IPS DF 6.9 (cell line): ENCODE data around the gene TTC28.

Source experiments
- DNase-seq: peaks from one replicate; pipeline ENCODE4 v3.0.0-alpha.2; 2013; ENCODE audit warnings: low read depth, low spot score
- H3K27ac ChIP-seq: one replicate; pipeline ENCODE4 v1.5.1; 2013; ENCODE audit warnings: low read length, control low read depth
- H3K27me3 ChIP-seq: 2 replicates; pipeline ENCODE4 v1.6.1; 2013; ENCODE audit warnings: mild to moderate bottlenecking, low read length; ENCODE audit not compliant: control insufficient read depth, insufficient read depth
- H3K36me3 ChIP-seq: 2 replicates; pipeline ENCODE4 v1.6.1; 2013; ENCODE audit warnings: low read length; ENCODE audit not compliant: control insufficient read depth, insufficient read depth
- H3K4me1 ChIP-seq: 2 replicates; pipeline ENCODE4 v1.6.1; 2013; ENCODE audit warnings: low read length; ENCODE audit not compliant: control insufficient read depth, insufficient read depth
- H3K4me3 ChIP-seq: 2 replicates; pipeline ENCODE4 v1.5.1; 2013; ENCODE audit warnings: mild to moderate bottlenecking, low read length
- H3K9me3 ChIP-seq: 2 replicates; pipeline ENCODE4 v1.6.1; 2013; ENCODE audit warnings: low read length, inconsistent platforms; ENCODE audit not compliant: control insufficient read depth, insufficient read depth
- WGBS: extraction: QIAGEN DNeasy Blood & Tissue Kit; methylation state at CpG from one replicate; pipeline ENCODE4 v1.1.7; 2013; ENCODE audit warnings: mixed read lengths, missing lambda C conversion rate; ENCODE audit not compliant: insufficient read length, insufficient coverage; 5-methylcytosine and 5-hydroxymethylcytosine counted together

The TTC28 gene

DNA sequence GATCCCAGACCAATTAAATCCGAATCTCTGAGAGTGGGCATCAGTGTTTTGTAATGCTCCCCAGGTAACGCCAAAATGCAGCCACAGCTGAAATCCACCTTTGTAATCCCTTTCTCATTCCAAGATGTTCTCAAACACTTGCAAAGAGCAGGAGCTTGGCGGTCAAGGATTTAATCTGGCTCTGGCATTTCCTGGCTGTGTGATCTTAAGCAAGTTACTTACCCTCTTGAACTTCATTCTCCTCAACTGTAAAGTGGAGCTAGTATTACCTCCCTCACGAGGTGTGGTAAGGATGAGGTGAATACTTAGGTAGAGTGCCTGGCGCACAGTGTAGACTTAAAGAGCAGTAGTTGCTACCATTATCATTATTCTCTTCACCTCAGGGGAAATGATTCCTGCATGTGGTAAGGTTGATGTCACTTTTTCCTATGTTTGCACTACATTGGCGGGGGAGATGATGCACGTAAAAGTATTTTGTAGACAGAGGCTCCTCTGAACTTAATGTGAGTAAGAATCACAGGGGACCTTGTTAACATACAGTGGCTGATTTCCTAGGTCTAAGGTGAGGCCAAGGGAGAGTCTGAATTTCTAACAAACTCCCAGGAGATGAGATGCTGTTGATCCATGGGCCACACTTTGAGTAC, 550.2 kb downstream of the TTC28 start:
- Histone ChIP-seq H3K9me3 (no peaks in the 10 kb centered on the region), H3K4me3 (no peak overlapping the region)

DNA sequence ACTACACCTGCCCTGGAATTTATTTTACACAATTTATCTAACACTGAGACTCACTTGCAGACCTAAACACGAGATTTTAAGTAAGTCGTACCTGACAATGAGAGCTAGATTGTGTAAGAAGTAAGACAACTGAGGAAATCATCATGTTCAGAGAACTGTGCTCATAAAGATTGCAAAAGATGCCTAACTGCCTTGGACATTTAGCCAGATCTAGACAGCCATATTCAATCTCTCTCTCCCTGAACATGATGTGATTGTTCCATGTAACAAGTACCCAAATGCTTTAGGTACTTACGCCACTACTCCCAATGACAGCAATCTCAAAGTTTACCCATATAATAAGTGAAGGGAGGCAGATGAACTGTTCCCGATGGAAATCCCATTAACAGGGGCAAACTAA, 550.8 kb downstream of the TTC28 start:
- Histone ChIP-seq H3K36me3 (no peaks in the 10 kb centered on the region), H3K27me3 (no peaks in the 10 kb centered on the region), H3K4me1 (no peaks in the 10 kb centered on the region), H3K4me3 (no peak overlapping the region), H3K9me3 (no peaks in the 10 kb centered on the region), H3K27ac (no peak overlapping the region)
- no peak for DNase-seq
- no CpG with 5 or more reads among the region's 4 CpGs for WGBS

More for the DNA sequence above, 550.2 kb downstream of the TTC28 start:
- DNase-seq = peak; percentile 55
- H3K27me3 ChIP-seq = no peaks in the 10 kb centered on the region
- no peaks in the 10 kb centered on the region for H3K36me3 ChIP-seq
- WGBS = no CpG with 5 or more reads among the region's 7 CpGs
- H3K27ac ChIP-seq = no peak overlapping the region
- H3K4me1 ChIP-seq = no peaks in the 10 kb centered on the region

DNA sequence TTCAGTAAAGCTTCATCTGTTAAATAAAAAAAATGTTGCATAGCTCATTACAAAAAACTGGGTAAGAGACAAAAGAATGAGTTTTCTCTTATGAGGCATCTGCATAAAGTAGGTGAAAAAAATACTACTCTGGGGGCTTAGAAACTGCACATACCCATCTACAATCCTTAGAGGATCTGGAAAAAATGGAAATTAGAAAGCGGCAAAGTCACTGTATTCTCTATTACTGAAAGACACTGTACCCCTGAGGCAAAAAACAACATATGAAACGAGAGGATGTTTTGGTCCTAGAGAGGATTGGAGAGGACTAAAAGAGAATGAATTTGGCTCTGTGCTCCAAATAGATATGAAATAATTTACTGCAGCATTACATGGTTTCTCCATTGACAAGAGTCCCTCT, 553.8 kb downstream of the TTC28 start:
- DNase-seq = no peak
- Histone ChIP-seq H3K9me3 (no peaks in the 10 kb centered on the region), H3K36me3 (no peaks in the 10 kb centered on the region), H3K4me3 (no peak overlapping the region), H3K4me1 (no peaks in the 10 kb centered on the region), H3K27ac (no peak overlapping the region), H3K27me3 (no peaks in the 10 kb centered on the region)
- WGBS = no CpG with 5 or more reads among the region's 2 CpGs

DNA sequence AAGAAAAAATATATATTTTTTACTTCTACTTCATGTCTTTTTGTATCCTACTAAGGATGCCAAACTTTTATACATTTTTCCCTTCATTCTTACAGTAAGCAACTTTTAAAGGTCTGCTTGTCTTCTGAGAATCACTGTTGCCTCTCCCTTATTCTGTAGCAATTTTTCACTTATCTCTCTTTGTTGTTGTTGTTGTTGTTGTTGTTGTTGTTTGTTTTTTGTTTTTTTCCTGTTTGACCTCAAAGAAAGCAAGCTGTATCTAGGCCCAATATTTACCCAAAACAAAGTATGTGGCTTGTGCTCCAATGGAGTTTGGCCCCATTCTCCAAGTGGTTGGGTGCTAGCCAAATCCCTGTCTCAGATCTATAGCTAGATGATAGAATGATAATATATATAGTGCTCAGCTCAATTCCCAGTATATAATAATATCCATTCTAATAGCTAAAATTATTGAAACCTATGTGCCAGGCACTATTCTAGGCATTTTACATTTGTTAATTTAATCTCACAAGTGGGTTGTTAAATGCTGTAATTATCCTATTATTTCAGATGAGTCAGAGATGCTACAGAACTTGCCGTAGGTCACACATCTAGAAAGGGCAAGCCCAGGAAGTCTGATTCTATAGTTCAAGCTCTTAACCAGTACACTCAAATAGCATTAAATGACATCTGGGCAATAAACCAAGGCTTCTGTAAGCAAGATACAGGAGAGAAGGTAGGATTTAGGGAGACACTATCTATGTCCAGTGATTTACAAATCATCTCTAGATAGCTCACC, 555.5 kb downstream of the TTC28 start:
- Histone ChIP-seq H3K36me3 (no peaks in the 10 kb centered on the region), H3K4me1 (no peaks in the 10 kb centered on the region; the same call in 1 of the 2 replicates), H3K27ac (no peak overlapping the region), H3K9me3 (no peaks in the 10 kb centered on the region), H3K27me3 (no peaks in the 10 kb centered on the region), H3K4me3 (no peak overlapping the region)
- no peak for DNase-seq
- no CpG with 5 or more reads among the region's 1 CpG for WGBS

DNA sequence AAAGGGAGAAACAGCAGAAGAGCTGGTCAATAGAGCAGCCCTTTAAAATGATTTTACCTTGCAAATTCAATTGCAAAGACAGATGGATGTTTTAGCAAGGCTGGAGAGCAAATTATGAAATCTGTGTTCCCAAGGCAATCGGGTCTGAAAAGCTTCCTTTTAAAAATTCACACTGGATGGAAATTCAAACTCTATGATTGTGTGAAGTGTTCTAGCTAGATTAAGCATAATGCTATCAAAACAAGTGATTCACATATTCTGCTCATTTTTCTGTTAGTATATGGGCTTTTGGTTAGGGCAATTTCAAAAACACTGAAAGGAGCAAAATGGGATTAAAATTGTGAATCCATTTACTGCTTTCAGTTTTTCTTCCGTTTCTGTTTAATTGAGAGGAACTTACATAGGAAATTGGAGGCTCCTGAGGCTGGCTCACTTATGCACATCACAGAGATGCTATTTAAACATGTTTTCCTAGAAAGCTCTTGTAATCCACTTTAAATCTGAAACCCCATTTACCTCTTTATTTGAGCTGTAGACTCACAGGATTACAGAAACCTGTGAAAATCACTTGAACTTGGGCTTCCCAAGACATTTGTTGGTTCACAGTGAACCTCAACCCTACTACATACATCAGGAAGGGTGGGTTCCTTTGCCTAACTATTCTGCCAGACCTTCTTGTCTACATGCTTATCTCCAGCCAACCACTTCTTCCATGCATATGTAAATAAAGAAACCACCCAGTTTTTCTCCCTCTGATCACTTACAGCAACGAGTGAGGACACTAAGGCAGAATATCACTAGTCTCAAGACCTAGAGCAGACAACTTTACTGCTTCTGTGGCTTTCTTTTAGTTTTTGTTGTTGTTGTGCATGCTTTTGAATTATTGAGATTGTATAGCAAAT, 558.7 kb downstream of the TTC28 start:
- Histone ChIP-seq H3K4me1 (no peaks in the 10 kb centered on the region; the same call in 1 of the 2 replicates), H3K27ac (no peak overlapping the region), H3K4me3 (no peak overlapping the region), H3K36me3 (no peaks in the 10 kb centered on the region), H3K27me3 (no peaks in the 10 kb centered on the region), H3K9me3 (no peaks in the 10 kb centered on the region)
- no peak for DNase-seq
- no CpG with 5 or more reads among the region's 3 CpGs for WGBS

DNA sequence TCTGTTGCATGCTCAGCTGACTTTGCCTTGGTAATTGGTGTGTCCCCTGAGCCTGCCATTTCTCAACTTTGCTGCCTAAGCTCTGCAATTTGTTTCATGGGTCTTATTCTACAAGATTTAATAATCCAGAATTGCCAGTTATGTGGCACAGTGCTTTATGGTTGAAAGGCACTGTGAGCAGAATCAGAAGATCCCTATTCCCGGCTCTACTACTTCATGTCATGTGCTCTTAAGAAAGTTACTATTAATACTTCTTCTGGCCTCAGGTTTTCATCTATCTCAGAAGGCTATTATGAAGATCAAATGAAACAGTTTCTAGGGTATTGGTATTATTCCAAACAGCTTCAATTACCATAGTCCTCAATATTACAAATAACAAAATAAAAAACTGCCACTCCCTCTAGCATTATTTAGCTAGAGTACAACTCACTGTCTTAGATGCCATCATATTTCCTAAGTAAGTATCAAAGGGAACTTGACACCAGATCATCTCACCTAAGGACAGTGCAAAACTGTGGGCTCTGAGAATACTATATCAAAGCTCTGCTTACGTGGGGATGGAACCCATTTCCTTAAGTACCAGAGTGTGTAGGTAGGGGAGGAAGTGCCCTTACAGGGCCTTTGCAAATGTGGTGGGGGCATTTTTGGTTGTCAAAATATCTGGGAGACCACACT, 560.5 kb downstream of the TTC28 start:
- no peak for DNase-seq
- Histone ChIP-seq H3K27me3 (no peaks in the 10 kb centered on the region), H3K9me3 (no peaks in the 10 kb centered on the region), H3K27ac (no peak overlapping the region), H3K4me3 (no peak overlapping the region), H3K36me3 (no peaks in the 10 kb centered on the region), H3K4me1 (no peaks in the 10 kb centered on the region; the same call in 1 of the 2 replicates)
- WGBS = no CpG with 5 or more reads among the region's 2 CpGs

DNA sequence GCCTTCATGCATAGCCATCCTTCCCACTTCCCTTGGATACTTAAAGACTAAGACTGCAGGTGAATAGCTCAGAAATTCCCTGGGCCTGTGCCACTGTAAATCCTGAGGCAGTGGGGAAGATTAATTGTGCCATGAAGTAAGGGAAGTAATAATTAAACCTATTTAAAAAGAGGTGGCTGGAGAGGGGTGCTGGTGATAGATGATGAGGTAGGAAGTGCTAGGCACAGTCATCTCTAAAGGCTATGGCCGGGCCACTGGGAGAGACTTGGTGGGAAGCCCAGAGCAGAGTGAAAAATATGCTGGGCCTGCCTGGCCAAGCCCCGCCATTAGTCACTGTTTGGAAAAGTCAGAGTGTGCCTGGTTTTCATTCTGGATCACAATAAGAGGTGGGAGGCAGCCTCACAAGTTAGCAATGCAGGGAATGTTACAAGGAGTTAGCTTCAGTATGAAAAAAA, 563.4 kb downstream of the TTC28 start:
- no CpG with 5 or more reads among the region's 2 CpGs for WGBS

DNA sequence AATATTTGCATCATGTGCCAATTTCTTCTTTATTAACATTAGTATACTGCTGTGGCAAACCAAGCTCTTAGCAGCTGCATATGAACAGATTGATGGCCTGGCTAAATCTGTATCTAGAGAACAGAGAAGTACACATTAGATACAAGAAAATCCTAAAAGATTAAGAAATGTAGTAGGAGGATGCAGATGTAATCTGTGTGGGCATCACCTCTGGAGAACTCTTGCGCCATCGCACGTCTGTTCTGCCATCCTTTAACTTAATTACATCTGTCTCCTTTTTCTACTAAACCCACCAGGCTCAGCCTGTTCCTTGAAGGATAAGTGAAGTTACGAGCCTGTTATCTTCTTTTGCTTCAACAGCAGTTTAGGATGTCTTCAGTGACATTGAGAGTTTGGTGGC, 564.2 kb downstream of the TTC28 start:
- H3K4me3 ChIP-seq = no peak overlapping the region
- no CpG with 5 or more reads among the region's 4 CpGs for WGBS
- DNase-seq = no peak

More for the DNA sequence above, 563.4 kb downstream of the TTC28 start:
- no peak overlapping the region for H3K27ac ChIP-seq
- no peaks in the 10 kb centered on the region for H3K27me3 ChIP-seq
- no peak overlapping the region for H3K4me3 ChIP-seq
- no peaks in the 10 kb centered on the region; the same call in 1 of the 2 replicates for H3K4me1 ChIP-seq
- no peak for DNase-seq
- H3K9me3 ChIP-seq = no peaks in the 10 kb centered on the region
- no peaks in the 10 kb centered on the region for H3K36me3 ChIP-seq

DNA sequence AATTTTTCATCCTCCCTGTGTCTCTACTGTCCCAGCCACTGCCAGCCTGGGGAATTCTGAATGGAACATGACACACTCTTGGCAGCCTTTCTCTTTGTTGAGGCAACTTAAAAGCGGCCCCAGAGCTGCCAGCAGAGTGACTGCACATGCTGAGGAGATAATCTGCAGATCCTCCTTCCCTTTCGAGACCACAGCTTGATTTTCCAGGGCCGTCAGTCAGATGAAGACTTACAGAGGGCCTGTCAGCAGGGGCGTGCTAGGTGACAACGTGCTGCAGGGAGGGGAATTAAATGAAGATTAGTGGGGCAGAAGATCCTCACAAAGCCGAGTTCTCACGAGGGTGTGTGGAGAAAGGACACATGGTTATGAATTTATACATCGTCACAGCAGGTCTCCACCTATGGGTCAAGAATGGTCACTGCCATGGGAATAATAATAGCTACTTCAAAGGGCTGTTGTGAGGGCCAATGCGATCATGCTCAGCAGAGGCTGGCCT, 567.0 kb downstream of the TTC28 start:
- H3K36me3 ChIP-seq = no peaks in the 10 kb centered on the region; the same call in 1 of the 2 replicates
- H3K27me3 ChIP-seq = no peaks in the 10 kb centered on the region
- peaks cover 2% of the 10 kb centered on the region for H3K4me1 ChIP-seq
- H3K27ac ChIP-seq = no peak overlapping the region
- WGBS = no CpG with 5 or more reads among the region's 9 CpGs
- H3K9me3 ChIP-seq = no peaks in the 10 kb centered on the region
- H3K4me3 ChIP-seq = no peak overlapping the region
- DNase-seq = no peak

More for the DNA sequence above, 564.2 kb downstream of the TTC28 start:
- Histone ChIP-seq H3K36me3 (no peaks in the 10 kb centered on the region), H3K9me3 (no peaks in the 10 kb centered on the region), H3K27me3 (no peaks in the 10 kb centered on the region), H3K27ac (no peak overlapping the region), H3K4me1 (no peaks in the 10 kb centered on the region; the same call in 1 of the 2 replicates)
